ENCODE measurements around the gene DENND4A. TPM values are rescaled to one million over a fixed set of nuclear protein-coding genes. Genes with fewer than 3 reads are reported as not detected.

DENND4A gene
- total RNA-seq, 1 donor from 2014 or later = 26.2 TPM

GRCh38 chr15:65688462-65688861 lies 103.6 kb downstream of the DENND4A start:
- no peak for DNase-seq (ENCODE audit: extremely low read depth, low read depth, low spot score)

- DNase-seq (ENCODE audit: extremely low read depth, low read depth, low spot score) = no peak
Observed at GRCh38 chr15:65682404-65682911, 109.6 kb downstream of the DENND4A start.

GRCh38 chr15:65680544-65680943 lies 111.5 kb downstream of the DENND4A start:
- no peak for DNase-seq (ENCODE audit: extremely low read depth, low read depth, low spot score)

GRCh38 chr15:65676123-65676522 lies 116.0 kb downstream of the DENND4A start:
- no peak for DNase-seq (ENCODE audit: extremely low read depth, low read depth, low spot score)

- DNase-seq (ENCODE audit: extremely low read depth, low read depth, low spot score) = no peak
Observed at GRCh38 chr15:65675551-65675950, 116.5 kb downstream of the DENND4A start.

GRCh38 chr15:65666257-65666656 lies 125.8 kb downstream of the DENND4A start:
- no peak for DNase-seq (ENCODE audit: extremely low read depth, low read depth, low spot score)

- no peak for DNase-seq (ENCODE audit: extremely low read depth, low read depth, low spot score)
Observed at GRCh38 chr15:65663521-65663920, 128.6 kb downstream of the DENND4A start.

- no peak for DNase-seq (ENCODE audit: extremely low read depth, low read depth, low spot score)
Observed at GRCh38 chr15:65660927-65661326, 131.2 kb downstream of the DENND4A start.

- DNase-seq (ENCODE audit: extremely low read depth, low read depth, low spot score) = no peak
Observed at GRCh38 chr15:65659502-65660052, 132.5 kb downstream of the DENND4A start.

GRCh38 chr15:65655457-65655856 lies 136.6 kb downstream of the DENND4A start:
- DNase-seq (ENCODE audit: extremely low read depth, low read depth, low spot score) = no peak

GRCh38 chr15:65655026-65655425 lies 137.1 kb downstream of the DENND4A start:
- DNase-seq (ENCODE audit: extremely low read depth, low read depth, low spot score) = no peak

GRCh38 chr15:65653801-65654521 lies 138.1 kb downstream of the DENND4A start:
- no peak for DNase-seq (ENCODE audit: extremely low read depth, low read depth, low spot score)

- DNase-seq (ENCODE audit: extremely low read depth, low read depth, low spot score) = no peak
Observed at GRCh38 chr15:65653341-65653740, 138.8 kb downstream of the DENND4A start.

- DNase-seq (ENCODE audit: extremely low read depth, low read depth, low spot score) = no peak
Observed at GRCh38 chr15:65651831-65652749, 140.0 kb downstream of the DENND4A start.

GRCh38 chr15:65651042-65651322 lies 141.1 kb downstream of the DENND4A start:
- no peak for DNase-seq (ENCODE audit: extremely low read depth, low read depth, low spot score)

- no peak for DNase-seq (ENCODE audit: extremely low read depth, low read depth, low spot score)
Observed at GRCh38 chr15:65650312-65651041, 141.6 kb downstream of the DENND4A start.

GRCh38 chr15:65646486-65646885 lies 145.6 kb downstream of the DENND4A start:
- no peak for DNase-seq (ENCODE audit: extremely low read depth, low read depth, low spot score)

- no peak for DNase-seq (ENCODE audit: extremely low read depth, low read depth, low spot score)
Observed at GRCh38 chr15:65645392-65645791, 146.7 kb downstream of the DENND4A start.

- DNase-seq (ENCODE audit: extremely low read depth, low read depth, low spot score) = no peak
Observed at GRCh38 chr15:65644282-65644681, 147.8 kb downstream of the DENND4A start.

GRCh38 chr15:65642594-65642993 lies 149.5 kb downstream of the DENND4A start:
- DNase-seq (ENCODE audit: extremely low read depth, low read depth, low spot score) = no peak

Data from glomerular endothelial cell (primary cell).